Measurements from ENCODE around the gene OR6C75. TPM values are rescaled to one million over a fixed set of nuclear protein-coding genes. Genes with fewer than 3 reads are reported as not detected.
"Not testable (repeated sequence)": the region's sequence is repeated elsewhere in the genome, so short reads cannot be mapped to it uniquely, and the experiment has no call there.

Gene OR6C75
- not detected for total RNA-seq
- long read RNA-seq = 0 reads

GRCh38 chr12:55362675-55363074, at the start of gene OR6C75:
Gene OR6C75, plus strand, starts transcription at chr12:55362975. Its CDS starts 2,136 bp downstream, at chr12:55365111.
- H3K9me3 ChIP-seq = no peaks in the 10 kb centered on the region
- H3K4me3 ChIP-seq = no peak within 1 kb of the TSS
- no peak for ATAC-seq
- 77% methylated on average over 4 of the region's 4 CpGs for WGBS (ENCODE audit: insufficient coverage, low coverage, low lambda C conversion rate, missing lambda C conversion rate)
- H3K27me3 ChIP-seq = no peaks in the 10 kb centered on the region
- H3K36me3 ChIP-seq = no peaks in the 10 kb centered on the region
- intact Hi-C loops (cut with DNase I) = no loop called here
- no peak within 1 kb of the TSS for H3K27ac ChIP-seq
- TF ChIP-seq CTCF (IDR thresholded peaks at IDR 0.05) (no peak), POLR2A (IDR thresholded peaks at IDR 0.05) (no peak)
- no peak for DNase-seq
- no peaks in the 10 kb centered on the region for H3K4me1 ChIP-seq

- Histone ChIP-seq H3K27ac (no peak within 1 kb of the TSS), H3K4me1 (no peaks in the 10 kb centered on the region), H3K4me3 (no peak within 1 kb of the TSS), H3K9me3 (no peaks in the 10 kb centered on the region), H3K36me3 (no peaks in the 10 kb centered on the region), H3K27me3 (peaks cover 0 to 2% of the 10 kb centered on the region in 2 donors)
- ATAC-seq (no peak), DNase-seq (no peak)
- intact Hi-C loops (cut with DNase I) = no loop called here
- no peak for TF ChIP-seq POLR2A (IDR thresholded peaks at IDR 0.05)
- TF ChIP-seq CTCF (IDR thresholded peaks at IDR 0.05) = no peak
- 83% methylated on average over 2 of the region's 2 CpGs for WGBS (ENCODE audit: insufficient coverage, low coverage, low lambda C conversion rate, missing lambda C conversion rate)
Measured at GRCh38 chr12:55314043-55314442, 48.7 kb upstream of the OR6C75 start, which contains the start of gene OR6C1. Gene OR6C1, plus strand, starts transcription at chr12:55314343. Its CDS starts 6,257 bp downstream, at chr12:55320600.

- no peak for DNase-seq
Measured at GRCh38 chr12:55320201-55320600, 42.6 kb upstream of the OR6C75 start.

GRCh38 chr12:55325801-55326200, 37.0 kb upstream of the OR6C75 start:
- H3K9me3 ChIP-seq; H3K36me3 ChIP-seq; H3K27me3 ChIP-seq; DNase-seq; H3K4me3 ChIP-seq; intact Hi-C loops (cut with DNase I); H3K27ac ChIP-seq; H3K4me1 ChIP-seq; ATAC-seq: not testable (repeated sequence)
- 50% methylated on average over 1 of the region's 6 CpGs for WGBS (ENCODE audit: insufficient coverage, low coverage, low lambda C conversion rate, missing lambda C conversion rate)

More at GRCh38 chr12:55320201-55320600, 42.6 kb upstream of the OR6C75 start:
- Histone ChIP-seq H3K27ac (no peak overlapping the region), H3K4me1 (no peaks in the 10 kb centered on the region), H3K9me3 (no peaks in the 10 kb centered on the region), H3K27me3 (no peaks in the 10 kb centered on the region), H3K36me3 (no peaks in the 10 kb centered on the region), H3K4me3 (no peak overlapping the region)
- TF ChIP-seq POLR2A (IDR thresholded peaks at IDR 0.05) (no peak), CTCF (IDR thresholded peaks at IDR 0.05) (no peak)
- WGBS (ENCODE audit: insufficient coverage, low coverage, low lambda C conversion rate, missing lambda C conversion rate) = 32% methylated on average over 4 of the region's 4 CpGs
- no peak for ATAC-seq
- intact Hi-C loops (cut with DNase I) = no loop called here

GRCh38 chr12:55330446-55330845, 32.3 kb upstream of the OR6C75 start, which contains the start of gene OR6C3:
Gene OR6C3, plus strand, starts transcription at chr12:55330746. Its CDS starts 955 bp downstream, at chr12:55331701.
- Histone ChIP-seq H3K27me3 (no peaks in the 10 kb centered on the region), H3K27ac (no peak within 1 kb of the TSS), H3K36me3 (no peaks in the 10 kb centered on the region), H3K4me1 (no peaks in the 10 kb centered on the region), H3K9me3 (no peaks in the 10 kb centered on the region), H3K4me3 (no peak within 1 kb of the TSS)
- no peak for ATAC-seq
- no peak for TF ChIP-seq CTCF (IDR thresholded peaks at IDR 0.05)
- TF ChIP-seq POLR2A (IDR thresholded peaks at IDR 0.05) = no peak
- WGBS (ENCODE audit: insufficient coverage, low coverage, low lambda C conversion rate, missing lambda C conversion rate) = 83% methylated on average over 1 of the region's 1 CpG
- no peak for DNase-seq
- intact Hi-C loops (cut with DNase I) = no loop called here
